Measurements from ENCODE around the gene IFNA13. TPM values are rescaled to one million over a fixed set of nuclear protein-coding genes. Genes with fewer than 3 reads are reported as not detected.

IFNA13 gene
- polyA plus RNA-seq, 1 donor (not counting 4 experiments of a cell fraction or from before 2014, with no cell fraction given), result not detected

- TF ChIP-seq, protein P1, sequence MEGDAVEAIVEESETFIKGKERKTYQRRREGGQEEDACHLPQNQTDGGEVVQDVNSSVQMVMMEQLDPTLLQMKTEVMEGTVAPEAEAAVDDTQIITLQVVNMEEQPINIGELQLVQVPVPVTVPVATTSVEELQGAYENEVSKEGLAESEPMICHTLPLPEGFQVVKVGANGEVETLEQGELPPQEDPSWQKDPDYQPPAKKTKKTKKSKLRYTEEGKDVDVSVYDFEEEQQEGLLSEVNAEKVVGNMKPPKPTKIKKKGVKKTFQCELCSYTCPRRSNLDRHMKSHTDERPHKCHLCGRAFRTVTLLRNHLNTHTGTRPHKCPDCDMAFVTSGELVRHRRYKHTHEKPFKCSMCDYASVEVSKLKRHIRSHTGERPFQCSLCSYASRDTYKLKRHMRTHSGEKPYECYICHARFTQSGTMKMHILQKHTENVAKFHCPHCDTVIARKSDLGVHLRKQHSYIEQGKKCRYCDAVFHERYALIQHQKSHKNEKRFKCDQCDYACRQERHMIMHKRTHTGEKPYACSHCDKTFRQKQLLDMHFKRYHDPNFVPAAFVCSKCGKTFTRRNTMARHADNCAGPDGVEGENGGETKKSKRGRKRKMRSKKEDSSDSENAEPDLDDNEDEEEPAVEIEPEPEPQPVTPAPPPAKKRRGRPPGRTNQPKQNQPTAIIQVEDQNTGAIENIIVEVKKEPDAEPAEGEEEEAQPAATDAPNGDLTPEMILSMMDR (optimal IDR thresholded peaks at IDR 0.05 in 1 of 3, IDR thresholded peaks at IDR 0.05 in 1 of 3, conservative IDR thresholded peaks at IDR 0.05 in 1 of 3; ENCODE audit: extremely low read depth in 1 of 3, insufficient read depth in 2 of 3, low read length in 3 of 3), result no peak
- Histone ChIP-seq H3K9me1 (ENCODE audit: control insufficient read depth, extremely low read depth, insufficient read depth, low read length) (no peaks in the 10 kb centered on the region), H3K4me2 (ENCODE audit: control insufficient read depth, extremely low read depth, insufficient read depth, low read depth, low read length) (no peak overlapping the region), H2AFZ (ENCODE audit: control insufficient read depth, low read length) (no peak overlapping the region), H3K4me1 (ENCODE audit: control insufficient read depth, extremely low read depth, insufficient read depth, low read length) (no peaks in the 10 kb centered on the region), H3K27ac (ENCODE audit: control insufficient read depth, insufficient read depth, low read length) (no peak overlapping the region), H4K20me1 (ENCODE audit: control insufficient read depth, extremely low read depth, insufficient read depth, low read length) (no peaks in the 10 kb centered on the region), H3K9ac (ENCODE audit: control insufficient read depth, extremely low read depth, insufficient read depth, low read length) (no peak overlapping the region), H3K79me2 (ENCODE audit: control insufficient read depth, insufficient read depth, low read length) (no peaks in the 10 kb centered on the region), H3K27me3 (ENCODE audit: control insufficient read depth, extremely low read depth, insufficient read depth, low read length) (peaks cover 13% of the 10 kb centered on the region), H3K4me3 (ENCODE audit: control insufficient read depth in 2 of 3, extremely low read depth in 1 of 3, insufficient read depth in 2 of 3, low read depth in 1 of 3, low read length in 3 of 3) (no peak overlapping the region), H3K36me3 (ENCODE audit: control insufficient read depth in 2 of 2, extremely low read depth in 1 of 2, insufficient read depth in 2 of 2, low read length in 2 of 2) (no peaks in the 10 kb centered on the region), H3K9me3 (ENCODE audit: control insufficient read depth, low read depth, low read length) (no peaks in the 10 kb centered on the region)
- dilution Hi-C loops (cut with MboI; ENCODE audit: extremely low pct_ligation_motif_present, low sequenced_read_pairs), result no loop called here
- DNase-seq (ENCODE audit: low read depth, low spot score) (no peak), FAIRE-seq (no peak)
Observed at GRCh38 chr9:21362287-21362686, 5.6 kb downstream of the IFNA13 start.

GRCh38 chr9:21357479-21358460, 10.1 kb downstream of the IFNA13 start:
- Histone ChIP-seq H3K4me1 (ENCODE audit: control insufficient read depth, extremely low read depth, insufficient read depth, low read length) (no peaks in the 10 kb centered on the region), H3K27ac (ENCODE audit: control insufficient read depth, insufficient read depth, low read length) (no peak overlapping the region), H4K20me1 (ENCODE audit: control insufficient read depth, extremely low read depth, insufficient read depth, low read length) (no peaks in the 10 kb centered on the region), H2AFZ (ENCODE audit: control insufficient read depth, low read length) (no peak overlapping the region), H3K27me3 (ENCODE audit: control insufficient read depth, extremely low read depth, insufficient read depth, low read length) (peaks cover 5% of the 10 kb centered on the region), H3K9ac (ENCODE audit: control insufficient read depth, extremely low read depth, insufficient read depth, low read length) (no peak overlapping the region), H3K4me3 (ENCODE audit: control insufficient read depth in 2 of 3, extremely low read depth in 1 of 3, insufficient read depth in 2 of 3, low read depth in 1 of 3, low read length in 3 of 3) (no peak overlapping the region), H3K9me1 (ENCODE audit: control insufficient read depth, extremely low read depth, insufficient read depth, low read length) (no peaks in the 10 kb centered on the region), H3K9me3 (ENCODE audit: control insufficient read depth, low read depth, low read length) (no peaks in the 10 kb centered on the region), H3K4me2 (ENCODE audit: control insufficient read depth, extremely low read depth, insufficient read depth, low read depth, low read length) (no peak overlapping the region), H3K79me2 (ENCODE audit: control insufficient read depth, insufficient read depth, low read length) (no peaks in the 10 kb centered on the region), H3K36me3 (ENCODE audit: control insufficient read depth in 2 of 2, extremely low read depth in 1 of 2, insufficient read depth in 2 of 2, low read length in 2 of 2) (no peaks in the 10 kb centered on the region)
- no peak for TF ChIP-seq EZH2 (IDR thresholded peaks at IDR 0.05; ENCODE audit: low read length)
- TF ChIP-seq, protein P1 (optimal IDR thresholded peaks at IDR 0.05 in 1 of 3, IDR thresholded peaks at IDR 0.05 in 1 of 3, conservative IDR thresholded peaks at IDR 0.05 in 1 of 3; ENCODE audit: extremely low read depth in 1 of 3, insufficient read depth in 2 of 3, low read length in 3 of 3), result no peak
- FAIRE-seq, result no peak
- dilution Hi-C loops (cut with MboI; ENCODE audit: extremely low pct_ligation_motif_present, low sequenced_read_pairs), result no loop called here
- DNase-seq (ENCODE audit: low read depth, low spot score), result no peak

Measured in keratinocyte (primary cell).